ENCODE data around the gene TMEM234. TPM values are rescaled to one million over a fixed set of nuclear protein-coding genes. Genes with fewer than 3 reads are reported as not detected.

Gene TMEM234
- total and polyA plus RNA-seq, 2 of the 4 experiments (the other 2 are of a cell fraction): 10.8 to 22.7 TPM

- Histone ChIP-seq H3K79me1 (ENCODE audit: low read depth in 1 of 2, low read length in 2 of 2) (peaks cover 13 to 51% of the 10 kb centered on the region in 2 experiments; a peak in 3 of 4 replicates), H4K8ac (ENCODE audit: low read depth in 2 of 2, low read length in 2 of 2) (peak overlapping the region; percentile 91 to 95), H3K9me1 (ENCODE audit: insufficient read depth, low read length) (peaks cover 12% of the 10 kb centered on the region; the same call in 1 of the 2 replicates), H2BK15ac (ENCODE audit: low read depth, low read length) (peak overlapping the region; percentile 63; the same call in 1 of the 3 replicates), H3K56ac (ENCODE audit: extremely low read depth, insufficient read depth, low read length) (peak overlapping the region; percentile 97), H4K5ac (ENCODE audit: low read depth, low read length) (peak overlapping the region; percentile 72), H3K9me3 (ENCODE audit: control insufficient read depth, insufficient read depth, low read length) (no peaks in the 10 kb centered on the region), H2BK5ac (ENCODE audit: low read depth, low read length, poor library complexity, severe bottlenecking) (peak overlapping the region; percentile 90), H3K4me1 (ENCODE audit: control insufficient read depth, insufficient read depth, low read length) (peaks cover 22% of the 10 kb centered on the region), H2BK20ac (ENCODE audit: low read depth, low read length) (no peak overlapping the region; the same call in 1 of the 2 replicates), H3K4me2 (ENCODE audit: low read depth, low read length) (peak overlapping the region; percentile 90), H3K27me3 (ENCODE audit: control insufficient read depth, insufficient read depth, low read length) (no peaks in the 10 kb centered on the region), H4K91ac (ENCODE audit: insufficient read depth, low read depth, low read length) (peak overlapping the region; percentile 95), H2AK9ac (replicated peaks; ENCODE audit: low read depth, low read length, poor library complexity) (peak overlapping the region; percentile 98), H3K4me3 (ENCODE audit: insufficient read depth, low read depth, low read length) (peak overlapping the region; percentile 49), H4K20me1 (ENCODE audit: insufficient read depth, low read length) (peaks cover 22% of the 10 kb centered on the region), H2BK120ac (ENCODE audit: low read depth, low read length) (peak overlapping the region; percentile 86), H3K27ac (ENCODE audit: insufficient read depth, low read length) (peak overlapping the region; percentile 90), H3K9ac (ENCODE audit: low read depth, low read length) (peak overlapping the region; percentile 97), H2AK5ac (ENCODE audit: low read depth, low read length) (peak overlapping the region; percentile 81), H3K18ac (ENCODE audit: low read depth, low read length) (peak overlapping the region; percentile 79), H3K4ac (ENCODE audit: low read depth, low read length) (peak overlapping the region; percentile 92), H3K23ac (ENCODE audit: low read depth, low read length) (peak overlapping the region; percentile 93), H2AFZ (replicated peaks; ENCODE audit: low read length, poor library complexity) (peak overlapping the region; percentile 98), H3K14ac (replicated peaks; ENCODE audit: low read depth, low read length) (peak overlapping the region; percentile 96), H3K36me3 (ENCODE audit: control insufficient read depth, insufficient read depth, low read length) (peaks cover 28% of the 10 kb centered on the region)
- TF ChIP-seq MXI1 (IDR thresholded peaks at IDR 0.05; ENCODE audit: borderline replicate concordance, low read depth, low read length): 0 out of 2 replicates have a peak, but pooled peaks have one; percentile 27
- no peak for TF ChIP-seq CHD1 (IDR thresholded peaks at IDR 0.05; ENCODE audit: low read depth, low read length)
- TF ChIP-seq MAZ (IDR thresholded peaks at IDR 0.05; ENCODE audit: borderline replicate concordance, low read depth, low read length): no peak
- TF ChIP-seq RAD21 (IDR thresholded peaks at IDR 0.05; ENCODE audit: low read length): no peak; the same call in 1 of the 2 replicates
- TF ChIP-seq CEBPB (IDR thresholded peaks at IDR 0.05; ENCODE audit: low read depth, low read length): 0 out of 2 replicates have a peak, but pooled peaks have one; percentile 33
- peak; percentile 9; the same call in 1 of the 2 replicates for TF ChIP-seq NFE2L2 (IDR thresholded peaks at IDR 0.05; ENCODE audit: low read depth, low read length)
- in situ Hi-C loops (cut with MboI; ENCODE audit: low sequenced_read_pairs): no loop called here
- ChIA-PET CTCF (no interaction called here), POLR2A (ENCODE audit: unreplicated experiment) (interaction anchor here (0.5 to 0.7 kb wide), 3 partner anchors 11 to 66 kb away, joined by 3 to 30 read pairs (median 3); no protein-coding TSS in a partner anchor)
- DNase-seq: peak; percentile 59
- dilution Hi-C loops (cut with HindIII; ENCODE audit: low sequenced_read_pairs, unreplicated experiment): no loop called here
- intact Hi-C loops (cut with micrococcal nuclease): loop anchor here (2.0 kb wide), 2 partner anchors 72 to 108 kb away; partner anchors contain the start of genes KPNA6 and TMEM39B
- peak; percentile 31 for ATAC-seq (ENCODE audit: low read depth)
- 0% methylated on average over 9 of the region's 36 CpGs; no CpG with 5 or more reads in 1 of the 2 experiments for WGBS, 2 experiments (ENCODE audit: extremely low coverage in 2 of 2, insufficient read length in 1 of 2)
- BruUV-seq (replicated peaks): TSS peak; percentile 7
These were observed 41.7 kb downstream of the TMEM234 start for GRCh38 chr1:32180186-32181060.
